SH-SY5Y (cell line): ENCODE data around the gene AGMO.

Experiments used
- GATA2 ChIP-seq: IDR thresholded peaks from 2 replicates; pipeline ENCODE4 v1.6.1; 2011; ENCODE audit warnings: mild to moderate bottlenecking, low read depth, low read length
- GATA3 ChIP-seq: IDR thresholded peaks from 2 replicates; pipeline ENCODE4 v1.6.1; 2011; ENCODE audit warnings: low read depth, mild to moderate bottlenecking, low read length, moderate library complexity

GRCh38 chr7:15476531-15476918 lies 85.3 kb downstream of the AGMO start:
- TF ChIP-seq GATA2 (no peak), GATA3 (no peak)
